Endothelial cell of coronary artery (primary cell): ENCODE measurements around the gene CEACAM20. TPM values are rescaled to one million over a fixed set of nuclear protein-coding genes. Genes with fewer than 3 reads are reported as not detected.

Experiments used
- total RNA-seq: library from RNA; depleted of rRNA; stranded (reverse); fragments of >200 nt; gene quantifications from 2 replicates; pipeline ENCODE4 v1.2.3, GENCODE V29; 2014

CEACAM20 gene
- total RNA-seq, result 0.09 TPM in 1 of 2 replicates, not detected in the other

GRCh38 chr19:44529536-44529935 is at the start of gene CEACAM20:
TSS of gene CEACAM20 (minus strand) at chr19:44529675. CDS start at chr19:44529509, 166 bp downstream.

DNA sequence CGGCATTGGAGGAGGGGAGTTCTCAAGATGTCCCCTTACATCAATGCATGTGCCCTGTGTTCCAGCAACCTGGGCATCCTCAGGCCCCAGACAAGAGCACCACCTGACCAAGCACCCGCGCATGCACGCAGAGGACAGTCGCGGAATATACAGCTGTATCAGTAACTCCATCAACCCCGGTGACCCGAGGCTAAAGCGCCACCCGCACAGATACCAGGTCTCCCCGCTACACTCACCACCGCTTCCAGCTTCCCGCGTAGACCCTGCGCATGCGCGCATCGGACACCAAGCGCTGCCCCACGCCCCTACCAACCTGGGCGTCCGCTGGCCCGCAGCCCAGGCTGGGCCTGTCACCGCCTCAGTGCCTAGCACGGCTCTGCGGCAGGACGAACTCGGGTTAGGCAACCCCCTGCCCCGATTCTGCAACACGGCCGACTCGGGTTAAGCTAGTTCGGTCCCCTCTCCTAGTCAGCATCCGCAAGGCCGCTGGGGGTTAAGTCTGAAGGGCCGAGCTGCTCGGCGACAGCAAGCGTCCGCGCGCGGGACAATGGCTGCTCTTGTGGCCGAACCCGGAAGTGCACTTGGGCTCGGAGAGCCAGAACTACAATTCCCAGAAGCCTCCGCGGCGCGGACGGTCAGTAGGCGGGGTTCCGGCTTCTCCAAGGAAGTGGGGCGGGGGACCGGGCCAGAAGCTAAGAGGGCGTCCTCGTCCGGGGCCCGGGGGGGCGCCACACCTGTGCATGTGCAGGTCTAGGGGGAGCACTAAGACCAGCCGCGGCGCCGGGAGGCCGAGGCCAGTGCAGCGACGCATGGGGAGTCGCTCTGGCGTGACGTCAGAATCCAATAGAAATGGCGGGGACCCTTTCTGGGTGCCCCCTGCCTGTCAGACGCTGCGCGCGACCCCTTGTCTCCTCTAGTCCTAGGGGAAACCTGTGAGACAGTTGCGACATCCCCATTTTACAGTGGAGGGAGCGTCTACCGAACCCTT is 29.2 kb downstream of the CEACAM20 start, which contains the start of gene ZNF180:
Gene ZNF180 (minus strand): TSS at position 561 of the 988 bp plus-strand sequence. CDS start 3,188 bp downstream, outside the sequence.

Other genes starting within 250 kb of the CEACAM20 start
- gene ZNF235, start 224.7 kb downstream of the CEACAM20 start, total RNA-seq, result 3.8 and 5.1 TPM in 2 replicates
- gene ZNF112, start 173.0 kb downstream of the CEACAM20 start, total RNA-seq, result 6.1 and 10.1 TPM in 2 replicates
- gene ZNF285, start 128.1 kb downstream of the CEACAM20 start, total RNA-seq, result 2.8 and 4.7 TPM in 2 replicates
- gene ZNF229, start 81.2 kb downstream of the CEACAM20 start, total RNA-seq, result 11.2 and 18.0 TPM in 2 replicates
- 7.3 and 7.9 TPM in 2 replicates for gene ZNF180, start 29.2 kb downstream of the CEACAM20 start, total RNA-seq
- 0.27 and 0.28 TPM in 2 replicates for gene IGSF23, start 83.9 kb upstream of the CEACAM20 start, total RNA-seq
- 113 and 246 TPM in 2 replicates for gene PVR, start 114.2 kb upstream of the CEACAM20 start, total RNA-seq
- 1.3 and 1.5 TPM in 2 replicates for gene CEACAM19, start 141.8 kb upstream of the CEACAM20 start, total RNA-seq
- gene CEACAM16, start 169.5 kb upstream of the CEACAM20 start, total RNA-seq, result 0.09 TPM in 1 of 2 replicates, not detected in the other
- gene BCL3, start 219.0 kb upstream of the CEACAM20 start, total RNA-seq, result 2.2 and 7.0 TPM in 2 replicates
- not detected in 2 replicates for gene CBLC, start 248.2 kb upstream of the CEACAM20 start, total RNA-seq